ENCODE measurements around the gene TRAF6.
"Not testable (repeated sequence)": the region's sequence is repeated elsewhere in the genome, so short reads cannot be mapped to it uniquely, and the experiment has no call there.

The TRAF6 gene

GRCh38 chr11:36540998-36541397, 30.9 kb upstream of the TRAF6 start:
- no peaks in the 10 kb centered on the region for H3K36me3 ChIP-seq

DNA sequence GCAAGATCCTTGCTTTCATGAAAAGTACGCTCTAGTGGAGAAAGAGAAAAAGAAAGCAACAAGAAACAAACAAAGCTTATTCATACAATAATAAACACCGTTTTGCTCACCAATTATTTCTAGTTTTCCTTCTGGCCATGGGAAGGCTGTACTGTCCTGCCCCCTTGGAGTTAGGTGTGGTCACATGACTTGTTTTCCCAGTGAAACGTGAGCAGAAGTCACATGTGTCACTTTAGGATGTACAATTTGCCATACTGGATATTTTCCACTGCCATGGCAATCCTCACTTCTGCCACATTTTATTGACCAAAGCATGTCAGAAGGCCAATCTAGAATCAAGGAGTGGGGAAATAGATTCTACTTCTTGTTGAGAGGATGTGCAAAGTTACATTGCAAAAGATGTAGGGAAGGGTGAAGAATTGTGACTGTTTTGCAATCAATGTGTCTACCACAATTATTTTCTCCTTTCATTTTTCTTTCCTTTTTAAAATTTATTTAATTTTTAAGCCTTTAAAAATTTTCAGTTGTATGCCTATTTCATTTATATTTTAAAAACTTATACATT, 24.3 kb upstream of the TRAF6 start:
- Histone ChIP-seq H3K36me3 (no peaks in the 10 kb centered on the region), H3K27me3 (ENCODE audit: insufficient read depth, low read depth, severe bottlenecking) (no peaks in the 10 kb centered on the region), H3K9me3 (ENCODE audit: severe bottlenecking) (no peaks in the 10 kb centered on the region), H3K4me3 (ENCODE audit: low read depth, low read length) (no peak overlapping the region), H3K27ac (no peak overlapping the region)
- TF ChIP-seq CTCF (IDR thresholded peaks at IDR 0.05; ENCODE audit: low read depth, low read length): no peak
- no peak for DNase-seq

More at GRCh38 chr11:36540998-36541397, 30.9 kb upstream of the TRAF6 start:
- TF ChIP-seq CTCF (IDR thresholded peaks at IDR 0.05; ENCODE audit: low read depth, low read length): peak; percentile 51; the same call in 1 of the 2 replicates
- no peaks in the 10 kb centered on the region for H3K9me3 ChIP-seq (ENCODE audit: severe bottlenecking)
- no peaks in the 10 kb centered on the region for H3K27me3 ChIP-seq (ENCODE audit: insufficient read depth, low read depth, severe bottlenecking)
- H3K27ac ChIP-seq: no peak overlapping the region
- peak; percentile 39 for DNase-seq
- no peak overlapping the region for H3K4me3 ChIP-seq (ENCODE audit: low read depth, low read length)

DNA sequence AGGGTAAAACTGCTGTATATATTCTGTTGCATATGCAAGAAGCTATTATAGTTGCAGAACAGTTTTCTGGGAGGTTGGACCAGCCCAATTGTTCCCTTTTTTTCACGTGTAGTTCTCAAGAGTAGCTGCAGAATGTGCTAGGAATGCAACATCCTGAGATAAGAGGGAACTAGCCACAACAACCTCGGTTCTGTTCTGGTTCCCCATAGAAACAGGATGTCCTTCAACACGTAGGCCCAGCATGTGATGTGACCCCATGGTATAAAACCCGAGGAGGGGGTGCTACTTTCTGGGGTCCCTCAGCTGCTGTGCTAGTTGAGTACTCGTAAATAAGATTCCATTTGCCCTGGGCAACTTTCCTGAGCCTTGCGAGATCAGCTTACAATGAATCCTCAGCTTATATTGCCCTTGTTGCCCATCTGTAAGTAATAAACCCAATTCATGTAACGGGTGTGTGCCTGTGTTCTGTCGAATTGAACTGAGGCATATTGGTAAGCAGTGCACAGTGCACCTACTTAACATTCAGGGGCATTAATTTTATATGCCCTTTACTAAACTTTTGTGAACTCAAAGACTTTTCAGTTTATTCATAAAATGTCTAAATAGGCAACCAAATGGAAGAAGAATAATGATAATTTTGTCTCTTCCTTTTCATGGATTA, 23.0 kb upstream of the TRAF6 start:
- no peaks in the 10 kb centered on the region for H3K27me3 ChIP-seq (ENCODE audit: insufficient read depth, low read depth, severe bottlenecking)
- no peak for DNase-seq
- TF ChIP-seq CTCF (IDR thresholded peaks at IDR 0.05; ENCODE audit: low read depth, low read length): no peak
- H3K4me3 ChIP-seq (ENCODE audit: low read depth, low read length): no peak overlapping the region
- no peaks in the 10 kb centered on the region for H3K9me3 ChIP-seq (ENCODE audit: severe bottlenecking)
- H3K36me3 ChIP-seq: no peaks in the 10 kb centered on the region
- H3K27ac ChIP-seq: no peak overlapping the region

GRCh38 chr11:36530840-36531239, 20.8 kb upstream of the TRAF6 start:
- no peak overlapping the region for H3K27ac ChIP-seq
- no peak overlapping the region for H3K4me3 ChIP-seq (ENCODE audit: low read depth, low read length)
- peaks cover 3% of the 10 kb centered on the region for H3K9me3 ChIP-seq (ENCODE audit: severe bottlenecking)
- no peaks in the 10 kb centered on the region for H3K27me3 ChIP-seq (ENCODE audit: insufficient read depth, low read depth, severe bottlenecking)
- no peak for DNase-seq
- H3K36me3 ChIP-seq: no peaks in the 10 kb centered on the region
- TF ChIP-seq CTCF (IDR thresholded peaks at IDR 0.05; ENCODE audit: low read depth, low read length): no peak

- no peak for DNase-seq
- Histone ChIP-seq H3K27ac (no peak overlapping the region), H3K36me3 (no peaks in the 10 kb centered on the region), H3K9me3 (ENCODE audit: severe bottlenecking) (no peaks in the 10 kb centered on the region), H3K4me3 (ENCODE audit: low read depth, low read length) (no peak overlapping the region), H3K27me3 (ENCODE audit: insufficient read depth, low read depth, severe bottlenecking) (no peaks in the 10 kb centered on the region)
- TF ChIP-seq CTCF (IDR thresholded peaks at IDR 0.05; ENCODE audit: low read depth, low read length): no peak
Measured at GRCh38 chr11:36513965-36514364, 3.9 kb upstream of the TRAF6 start.

DNA sequence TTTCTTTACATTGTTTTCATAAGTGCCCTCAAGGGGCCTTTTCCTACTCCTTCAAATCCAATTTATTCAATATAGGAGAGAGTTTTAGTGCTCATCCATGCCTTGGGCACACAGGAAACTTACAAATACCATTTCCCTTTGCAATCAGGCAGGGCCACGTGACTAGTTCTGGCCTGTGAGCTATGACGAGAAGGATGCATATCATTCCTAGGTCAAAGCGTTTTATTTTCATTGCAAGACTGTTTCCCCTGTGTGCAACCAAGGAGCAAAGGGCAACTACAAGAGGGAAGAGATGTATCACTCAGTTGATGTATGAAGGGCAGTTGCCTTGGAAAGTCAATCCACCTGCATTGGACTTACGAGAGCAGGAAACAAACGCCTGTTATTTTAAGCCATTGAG, 1.9 kb upstream of the TRAF6 start:
- Histone ChIP-seq H3K27me3 (ENCODE audit: insufficient read depth, low read depth, severe bottlenecking) (no peaks in the 10 kb centered on the region), H3K36me3 (no peaks in the 10 kb centered on the region), H3K4me3 (ENCODE audit: low read depth, low read length) (no peak overlapping the region), H3K9me3 (ENCODE audit: severe bottlenecking) (no peaks in the 10 kb centered on the region), H3K27ac (no peak overlapping the region)
- no peak for TF ChIP-seq CTCF (IDR thresholded peaks at IDR 0.05; ENCODE audit: low read depth, low read length)
- no peak for DNase-seq

DNA sequence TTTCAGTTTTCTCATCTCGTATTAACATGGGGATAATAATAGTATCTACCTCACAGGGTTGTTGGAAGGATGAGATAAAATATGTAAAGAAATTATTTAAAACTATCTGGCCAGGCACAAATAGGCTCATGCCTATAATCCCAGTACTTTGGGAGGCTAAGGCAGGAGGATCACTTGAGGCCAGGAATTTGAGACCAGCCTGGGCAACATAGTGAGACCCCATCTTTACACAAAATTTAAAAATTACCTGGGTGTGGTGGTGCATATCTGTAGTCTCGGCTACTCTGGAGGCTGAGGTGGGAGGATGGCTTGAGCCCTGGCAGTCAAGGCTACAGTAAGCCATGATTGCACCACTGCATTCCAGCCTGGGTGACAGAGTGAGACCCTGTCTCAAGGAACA, 990 bp upstream of the TRAF6 start:
- not testable (repeated sequence) for H3K27ac ChIP-seq; H3K36me3 ChIP-seq; H3K27me3 ChIP-seq (ENCODE audit: insufficient read depth, low read depth, severe bottlenecking); H3K9me3 ChIP-seq (ENCODE audit: severe bottlenecking); H3K4me3 ChIP-seq (ENCODE audit: low read depth, low read length); DNase-seq

All from WERI-Rb-1 (cell line).